Caco-2 (cell line): ENCODE measurements around the gene SPDYE3. TPM values are rescaled to one million over a fixed set of nuclear protein-coding genes. Genes with fewer than 3 reads are reported as not detected.
"Not testable (repeated sequence)": the region's sequence is repeated elsewhere in the genome, so short reads cannot be mapped to it uniquely, and the experiment has no call there.

Experiments
- BruUV-seq: library from RNA; stranded (reverse); fragments of 400-500 nt; replicated peaks from 2 replicates; lab custom pipeline; 2021; lab: Mats Ljungman, UMichigan
- CTCF ChIA-PET: fragments of 300-600 bp; sonication (Branson Sonifier 250); formaldehyde crosslinking; loops from one replicate; lab custom pipeline; 2022; ENCODE audit warnings: antibody characterized with exemption; lab: Charles Lee
- POLR2A ChIA-PET: fragments of 300-600 bp; sonication (Branson Sonifier 250); formaldehyde crosslinking; loops from one replicate; lab custom pipeline; 2022; ENCODE audit warnings: antibody characterized with exemption; lab: Charles Lee
- DNase-seq, 2 experiments: peaks; one replicate each; pipeline versions ENCODE4 v3.0.0 to v3.0.0-alpha.2; 2020 to 2022
- H3K27me3 ChIP-seq: replicated peaks from 2 replicates; pipeline ENCODE4 v1.6.0; 2011; ENCODE audit warnings: low read length; ENCODE audit not compliant: control insufficient read depth, insufficient read depth
- H3K36me3 ChIP-seq: 2 replicates; pipeline ENCODE4 v1.5.1; 2011; ENCODE audit warnings: low read length; ENCODE audit not compliant: control insufficient read depth, insufficient read depth
- H3K4me1 ChIP-seq: fragments of 250-450 bp; sonication (Bioruptor Pico); 2 replicates; pipeline ENCODE4 v1.5.1; 2020; ENCODE audit warnings: mild to moderate bottlenecking
- H3K4me3 ChIP-seq: 2 replicates; pipeline ENCODE4 v1.5.1; 2011; ENCODE audit warnings: low read depth, mild to moderate bottlenecking, control low read depth, low read length
- H3K9me3 ChIP-seq: fragments of 250-450 bp; sonication (Bioruptor Pico); 2 replicates; pipeline ENCODE4 v1.5.1; 2020; ENCODE audit warnings: mild to moderate bottlenecking, moderate library complexity
- H3K27ac Mint-ChIP-seq: one replicate; pipeline ENCODE4 v1.8.0; 2022; ENCODE audit warnings: mixed read lengths; ENCODE audit not compliant: unreplicated experiment
- H3K27me3 Mint-ChIP-seq: one replicate; pipeline ENCODE4 v1.8.0; 2022; ENCODE audit warnings: mixed read lengths; ENCODE audit not compliant: insufficient read depth, unreplicated experiment
- H3K36me3 Mint-ChIP-seq: one replicate; pipeline ENCODE4 v1.8.0; 2022; ENCODE audit warnings: mild to moderate bottlenecking, mixed read lengths; ENCODE audit not compliant: insufficient read depth, unreplicated experiment
- H3K4me1 Mint-ChIP-seq: one replicate; pipeline ENCODE4 v1.8.0; 2022; ENCODE audit warnings: low read depth, mixed read lengths; ENCODE audit not compliant: unreplicated experiment
- H3K4me3 Mint-ChIP-seq: one replicate; pipeline ENCODE4 v1.8.0; 2022; ENCODE audit warnings: mild to moderate bottlenecking, moderate library complexity, mixed read lengths; ENCODE audit not compliant: unreplicated experiment
- H3K9me3 Mint-ChIP-seq: one replicate; pipeline ENCODE4 v1.8.0; 2022; ENCODE audit warnings: mixed read lengths; ENCODE audit not compliant: unreplicated experiment
- intact Hi-C: fragments of 100-400 bp; cut with micrococcal nuclease; formaldehyde crosslinking; loops from one replicate; pipeline ENCODE4 v1.10.0; 2022; ENCODE audit not compliant: unreplicated experiment
- total RNA-seq: library from RNA; stranded (reverse); gene quantifications from 2 replicates; pipeline ENCODE4 v1.2.3, GENCODE V29; 2022
- TF ChIP-seq, protein P1 (sequence below), 2 experiments: fragments of 200-600 bp in 1 of 2; IDR thresholded peaks; 1 replicate in 1 of 2; 2 replicates in 1 of 2; pipeline versions ENCODE4 v1.5.1 to v1.8.0; 2011 to 2022; ENCODE audit warnings: antibody characterized with exemption in 1 of 2, control low read depth in 1 of 2, inconsistent platforms in 1 of 2, low read depth in 1 of 2, low read length in 1 of 2, mild to moderate bottlenecking in 1 of 2, moderate library complexity in 1 of 2; ENCODE audit not compliant: insufficient read depth in 1 of 2, severe bottlenecking in 1 of 2, unreplicated experiment in 1 of 2

The SPDYE3 gene
- total RNA-seq, 1 experiment from 2014 or later, result not detected

DNA sequence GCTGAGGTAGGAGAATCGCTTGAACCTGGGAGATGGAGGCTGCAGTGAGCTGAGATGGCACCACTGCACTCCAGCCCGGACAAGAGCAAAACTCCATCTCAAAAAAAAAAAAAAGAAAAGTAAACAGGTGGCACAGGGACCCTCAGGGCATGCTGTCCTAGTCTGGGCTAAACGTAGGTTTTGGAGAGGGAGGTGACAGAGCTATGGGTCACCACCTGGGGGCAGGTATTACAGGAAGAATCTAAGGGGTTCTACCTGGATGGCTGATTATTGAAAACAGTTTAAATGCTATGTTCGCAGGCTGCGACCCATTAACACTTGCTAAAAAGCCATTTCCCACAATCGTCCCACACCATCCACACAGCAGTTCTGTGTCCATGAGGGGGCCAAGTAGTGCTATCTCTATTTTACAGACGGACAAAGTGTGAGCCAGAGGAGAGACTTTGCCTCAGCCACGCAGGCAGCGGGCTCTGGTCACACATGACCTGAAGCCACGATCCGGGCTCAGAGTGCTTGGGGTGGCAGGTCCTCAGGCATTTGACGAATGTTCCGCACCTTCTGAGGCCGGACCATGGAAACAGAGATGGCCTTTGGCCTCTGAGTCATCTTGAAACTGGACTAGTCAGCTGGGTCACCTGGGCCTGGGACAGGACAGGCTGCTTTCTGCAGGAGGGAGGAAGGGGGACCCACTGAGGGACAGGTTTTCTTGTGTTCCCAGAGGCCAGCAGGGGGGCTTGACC, 38.0 kb upstream of the SPDYE3 start:
- intact Hi-C loops, result loop anchor here (2.0 to 5.0 kb wide), 2 partner anchors 21 to 68 kb away; no protein-coding TSS in a partner anchor

DNA sequence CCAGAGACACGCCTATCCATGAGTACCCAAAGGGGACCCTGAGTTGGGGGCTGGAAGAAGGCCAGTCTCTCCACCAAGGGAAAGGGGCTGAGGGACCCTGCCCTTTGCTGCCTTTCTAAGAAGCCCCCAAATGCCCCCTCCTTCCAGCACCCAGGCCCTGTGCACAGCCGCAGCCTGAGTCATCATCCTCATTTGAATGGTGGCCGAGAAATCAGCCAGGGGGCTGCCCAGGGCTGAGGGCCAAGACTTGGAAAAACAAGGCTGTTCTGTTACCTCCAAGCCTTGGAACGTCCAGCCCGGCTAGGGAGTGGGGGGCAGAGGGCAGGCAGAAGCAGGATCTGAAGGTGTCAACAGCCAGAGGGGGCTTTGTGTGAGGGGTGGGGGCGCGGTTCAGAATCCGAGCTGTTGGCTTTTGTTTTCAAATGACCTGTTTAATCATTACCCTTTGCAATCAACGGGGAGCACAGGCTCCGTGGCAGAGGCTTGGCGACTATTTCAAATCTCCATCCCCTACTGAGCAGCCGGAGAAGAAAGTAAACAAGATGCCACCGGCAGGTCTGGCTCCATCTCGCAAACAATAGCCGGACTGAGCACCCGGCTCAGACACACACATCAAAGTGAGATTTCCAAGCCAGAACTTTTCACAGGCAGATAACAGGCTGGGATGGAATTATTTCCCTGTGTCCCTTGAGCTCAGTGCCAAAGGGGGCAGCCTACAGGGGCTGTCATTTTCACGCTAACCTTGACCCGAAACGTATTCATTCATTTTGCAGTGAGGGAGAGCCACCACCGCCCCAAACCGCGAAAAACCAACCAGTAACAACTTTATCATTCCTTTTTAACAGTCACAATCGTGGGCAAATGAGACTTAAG, 37.2 kb upstream of the SPDYE3 start:
- H3K36me3 Mint-ChIP-seq, result peaks cover 31% of the 10 kb centered on the region
- POLR2A ChIA-PET, H3K27me3 ChIP-seq, H3K9me3 Mint-ChIP-seq, H3K27me3 Mint-ChIP-seq, intact Hi-C loops, H3K36me3 ChIP-seq, H3K9me3 ChIP-seq: not testable (repeated sequence)
- H3K4me3 Mint-ChIP-seq, result peak overlapping the region; percentile 69
- TF ChIP-seq, protein P1, sequence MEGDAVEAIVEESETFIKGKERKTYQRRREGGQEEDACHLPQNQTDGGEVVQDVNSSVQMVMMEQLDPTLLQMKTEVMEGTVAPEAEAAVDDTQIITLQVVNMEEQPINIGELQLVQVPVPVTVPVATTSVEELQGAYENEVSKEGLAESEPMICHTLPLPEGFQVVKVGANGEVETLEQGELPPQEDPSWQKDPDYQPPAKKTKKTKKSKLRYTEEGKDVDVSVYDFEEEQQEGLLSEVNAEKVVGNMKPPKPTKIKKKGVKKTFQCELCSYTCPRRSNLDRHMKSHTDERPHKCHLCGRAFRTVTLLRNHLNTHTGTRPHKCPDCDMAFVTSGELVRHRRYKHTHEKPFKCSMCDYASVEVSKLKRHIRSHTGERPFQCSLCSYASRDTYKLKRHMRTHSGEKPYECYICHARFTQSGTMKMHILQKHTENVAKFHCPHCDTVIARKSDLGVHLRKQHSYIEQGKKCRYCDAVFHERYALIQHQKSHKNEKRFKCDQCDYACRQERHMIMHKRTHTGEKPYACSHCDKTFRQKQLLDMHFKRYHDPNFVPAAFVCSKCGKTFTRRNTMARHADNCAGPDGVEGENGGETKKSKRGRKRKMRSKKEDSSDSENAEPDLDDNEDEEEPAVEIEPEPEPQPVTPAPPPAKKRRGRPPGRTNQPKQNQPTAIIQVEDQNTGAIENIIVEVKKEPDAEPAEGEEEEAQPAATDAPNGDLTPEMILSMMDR (IDR thresholded peaks at IDR 0.05; ENCODE audit: insufficient read depth in 1 of 2, low read depth in 1 of 2, low read length in 1 of 2, severe bottlenecking in 1 of 2, unreplicated experiment in 1 of 2), result peak in 1 of 2 experiments; percentile 11
- H3K4me1 Mint-ChIP-seq, result peaks cover 24% of the 10 kb centered on the region
- BruUV-seq, result TSS peak; percentile 87
- DNase-seq, result peak in 1 of 2 experiments; percentile 62
- peaks cover 30% of the 10 kb centered on the region for H3K4me1 ChIP-seq
- H3K4me3 ChIP-seq, result peak overlapping the region; percentile 62
- peak overlapping the region; percentile 92 for H3K27ac Mint-ChIP-seq
- CTCF ChIA-PET, result interaction anchor here (0.6 to 1.8 kb wide), 3 partner anchors 24 to 363 kb away, joined by 3 to 10 read pairs (median 4); partner anchors contain the start of gene GPC2

More for the DNA sequence above, 38.0 kb upstream of the SPDYE3 start:
- Histone ChIP-seq H3K4me3 (peak overlapping the region; percentile 9), H3K4me1 (peaks cover 33% of the 10 kb centered on the region)
- ChIA-PET CTCF (interaction anchor here (0.6 to 1.8 kb wide), 2 partner anchors 23 to 364 kb away, joined by 4 to 10 read pairs; no protein-coding TSS in a partner anchor), POLR2A (interaction anchor here (0.6 kb wide), 1 partner anchor 98 kb away, joined by 3 read pairs; no protein-coding TSS in a partner anchor)
- peak; percentile 92 to 96 for DNase-seq
- peaks cover 24% of the 10 kb centered on the region for H3K4me1 Mint-ChIP-seq
- H3K27me3 ChIP-seq, H3K36me3 ChIP-seq, H3K9me3 ChIP-seq, H3K9me3 Mint-ChIP-seq, H3K27me3 Mint-ChIP-seq: not testable (repeated sequence)
- H3K27ac Mint-ChIP-seq, result peak overlapping the region; percentile 92
- BruUV-seq, result TSS peak; percentile 70
- peak overlapping the region; percentile 69 for H3K4me3 Mint-ChIP-seq
- H3K36me3 Mint-ChIP-seq, result peaks cover 31% of the 10 kb centered on the region
- TF ChIP-seq, protein P1 (IDR thresholded peaks at IDR 0.05; ENCODE audit: insufficient read depth in 1 of 2, low read depth in 1 of 2, low read length in 1 of 2, severe bottlenecking in 1 of 2, unreplicated experiment in 1 of 2), result peak; percentile 6 to 19

DNA sequence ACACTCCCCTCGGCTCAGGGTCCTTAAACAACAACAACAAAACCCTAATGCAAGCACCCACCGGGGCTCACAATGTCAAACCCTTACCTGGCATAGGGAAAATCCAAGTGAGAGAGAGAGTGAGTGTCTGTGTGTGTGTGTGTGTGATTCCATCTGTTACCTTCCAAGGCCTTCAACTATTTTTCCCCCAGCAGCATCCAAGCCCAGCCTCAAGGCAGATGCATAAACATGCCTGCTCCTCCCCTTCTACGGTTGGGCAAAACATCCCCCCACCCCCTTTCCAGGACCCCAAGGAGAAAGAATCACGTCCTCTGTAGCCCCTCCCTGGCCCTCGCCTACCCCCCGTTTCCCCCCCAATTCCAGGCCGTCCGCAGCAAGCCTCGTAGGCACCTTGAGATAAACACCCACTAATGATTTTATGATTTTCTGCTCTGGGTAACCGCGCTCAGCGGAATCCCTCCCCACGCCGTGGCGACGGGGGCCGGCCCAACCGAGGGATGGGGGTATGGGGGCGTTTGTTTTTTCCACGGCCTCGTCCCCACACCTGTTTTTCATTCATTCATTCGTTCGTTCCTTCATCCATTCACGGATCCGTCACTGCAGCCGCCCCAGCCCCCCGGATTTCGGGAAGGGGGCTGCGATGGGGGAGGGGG, 36.4 kb upstream of the SPDYE3 start:
- CTCF ChIA-PET, H3K27me3 Mint-ChIP-seq, intact Hi-C loops, POLR2A ChIA-PET, H3K9me3 Mint-ChIP-seq, H3K27me3 ChIP-seq, DNase-seq, H3K36me3 ChIP-seq, BruUV-seq, H3K9me3 ChIP-seq: not testable (repeated sequence)
- H3K27ac Mint-ChIP-seq, result peak overlapping the region; percentile 92
- Histone ChIP-seq H3K4me3 (peak overlapping the region; percentile 62), H3K4me1 (peaks cover 29% of the 10 kb centered on the region)
- peaks cover 26% of the 10 kb centered on the region for H3K36me3 Mint-ChIP-seq
- peaks cover 19% of the 10 kb centered on the region for H3K4me1 Mint-ChIP-seq
- H3K4me3 Mint-ChIP-seq, result peak overlapping the region; percentile 69
